Transverse colon (tissue), 4 donors: ENCODE measurements around the gene SYNE1. TPM values are rescaled to one million over a fixed set of nuclear protein-coding genes. Genes with fewer than 3 reads are reported as not detected.
"Not testable (repeated sequence)": the region's sequence is repeated elsewhere in the genome, so short reads cannot be mapped to it uniquely, and the experiment has no call there.

Source experiments
- DNase-seq: peaks from one replicate; pipeline ENCODE4 v3.0.0-alpha.2; 2019
- H3K27ac ChIP-seq, 4 donors: fragments of 200-600 bp; sonication (generic); 2 replicates each; pipeline ENCODE4 v1.5.1; 2016 to 2018; ENCODE audit warnings: inconsistent platforms in 4 of 4
- H3K27me3 ChIP-seq: fragments of 200-600 bp; sonication (generic); 2 replicates; pipeline ENCODE4 v1.5.1; 2017; ENCODE audit warnings: inconsistent platforms
- H3K36me3 ChIP-seq, 4 donors: fragments of 200-600 bp; sonication (generic); 2 replicates each; pipeline ENCODE4 v1.5.1; 2017 to 2019; ENCODE audit warnings: inconsistent platforms in 4 of 4
- H3K4me1 ChIP-seq, 4 donors: fragments of 200-600 bp; sonication (generic); 2 replicates each; pipeline ENCODE4 v1.5.1; 2017 to 2020; ENCODE audit warnings: inconsistent platforms in 4 of 4
- H3K4me3 ChIP-seq, 4 donors: fragments of 200-600 bp; sonication (generic); 1 replicate in 1 of 4; 2 replicates in 3 of 4; pipeline versions ENCODE4 v1.5.1 to v1.6.1; 2017 to 2019; ENCODE audit warnings: inconsistent platforms in 4 of 4
- H3K9me3 ChIP-seq, 2 donors: fragments of 200-600 bp; sonication (generic); 2 replicates each; pipeline ENCODE4 v1.5.1; 2017 to 2019; ENCODE audit warnings: inconsistent platforms in 2 of 2
- EP300 ChIP-seq: sonication (generic); formaldehyde crosslinking; IDR thresholded peaks from one replicate; pipeline ENCODE4 v1.6.1; 2017; ENCODE audit warnings: antibody characterized with exemption, low read depth
- POLR2A ChIP-seq: fragments of 450-650 bp; IDR thresholded peaks from one replicate; pipeline ENCODE4 v1.6.1; 2016; ENCODE audit warnings: antibody characterized with exemption, mild to moderate bottlenecking, moderate library complexity
- POLR2AphosphoS5 ChIP-seq, 3 donors: sonication (generic); formaldehyde crosslinking; IDR thresholded peaks; one replicate each; pipeline ENCODE4 v1.6.1; 2016; ENCODE audit warnings: antibody characterized with exemption in 3 of 3
- WGBS, 2 donors: methylation state at CpG; one replicate each; pipeline ENCODE4 v1.1.5; 2018; ENCODE audit warnings: low coverage in 1 of 2; 5-methylcytosine and 5-hydroxymethylcytosine counted together
- in situ Hi-C, 4 donors: fragments of 200-750 bp; cut with MboI; loops; one replicate each; pipeline versions ENCODE4 v1.15.0 to v1.15.1; 2017; ENCODE audit warnings: low sequenced_read_pairs in 3 of 4, low pct_ligation_motif_present in 1 of 4, low pct_unique_long_range_greater_than_20kb in 1 of 4
- intact Hi-C: fragments of 100-400 bp; cut with DNase I; formaldehyde crosslinking; loops from one replicate; pipeline ENCODE4 v1.15.1; 2023; ENCODE audit warnings: low total_unique reads
- total RNA-seq, 4 donors: library from RNA; depleted of rRNA; stranded (reverse); fragments of >200 nt; gene quantifications; one replicate each; pipeline ENCODE4 v1.1.0, GENCODE V29; 2016
- TF ChIP-seq, protein P1 (sequence below), 5 experiments: fragments of 200-600 bp in 3 of 5; fragments of 450-650 bp in 2 of 5; sonication (generic) in 3 of 5; IDR thresholded peaks; 1 replicate in 2 of 5; 2 replicates in 3 of 5; pipeline ENCODE4 v1.5.1; 2016 to 2017; ENCODE audit warnings: antibody characterized with exemption in 5 of 5, inconsistent platforms in 3 of 5, mild to moderate bottlenecking in 2 of 5, moderate library complexity in 1 of 5

Gene SYNE1
- total RNA-seq, 4 donors from 2014 or later = 31.4 to 87.2 (median 59.7) TPM

DNA sequence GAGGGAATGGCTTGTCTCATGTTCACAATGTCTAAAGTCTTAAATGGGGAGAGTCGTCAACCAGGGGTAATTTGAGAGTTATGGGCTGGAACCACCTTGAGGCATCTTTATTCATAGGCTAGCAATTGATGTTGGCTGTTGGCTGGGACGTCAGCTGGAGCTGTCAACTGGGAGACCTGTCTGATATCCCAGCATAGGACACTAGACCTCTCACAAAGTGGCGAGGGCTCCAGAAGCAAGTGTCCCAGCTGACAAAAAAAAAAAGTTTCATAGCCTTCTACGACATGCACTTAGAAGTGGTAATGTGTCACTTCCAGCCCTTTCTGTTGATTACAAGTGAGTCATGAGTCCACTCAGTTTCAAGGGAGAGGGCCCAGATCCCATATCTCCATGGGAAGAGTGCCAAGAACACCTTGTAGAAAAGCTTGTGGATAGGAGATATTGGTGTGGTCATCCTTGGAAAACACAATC lies 551.7 kb downstream of the SYNE1 start:
- Histone ChIP-seq H3K4me3 (no peak overlapping the region), H3K27ac (no peak overlapping the region), H3K27me3 (no peaks in the 10 kb centered on the region), H3K4me1 (no peaks in the 10 kb centered on the region), H3K9me3 (no peaks in the 10 kb centered on the region), H3K36me3 (no peaks in the 10 kb centered on the region)
- TF ChIP-seq EP300 (no peak), POLR2A (no peak), POLR2AphosphoS5 (IDR thresholded peaks at IDR 0.05) (no peak)
- TF ChIP-seq, protein P1, sequence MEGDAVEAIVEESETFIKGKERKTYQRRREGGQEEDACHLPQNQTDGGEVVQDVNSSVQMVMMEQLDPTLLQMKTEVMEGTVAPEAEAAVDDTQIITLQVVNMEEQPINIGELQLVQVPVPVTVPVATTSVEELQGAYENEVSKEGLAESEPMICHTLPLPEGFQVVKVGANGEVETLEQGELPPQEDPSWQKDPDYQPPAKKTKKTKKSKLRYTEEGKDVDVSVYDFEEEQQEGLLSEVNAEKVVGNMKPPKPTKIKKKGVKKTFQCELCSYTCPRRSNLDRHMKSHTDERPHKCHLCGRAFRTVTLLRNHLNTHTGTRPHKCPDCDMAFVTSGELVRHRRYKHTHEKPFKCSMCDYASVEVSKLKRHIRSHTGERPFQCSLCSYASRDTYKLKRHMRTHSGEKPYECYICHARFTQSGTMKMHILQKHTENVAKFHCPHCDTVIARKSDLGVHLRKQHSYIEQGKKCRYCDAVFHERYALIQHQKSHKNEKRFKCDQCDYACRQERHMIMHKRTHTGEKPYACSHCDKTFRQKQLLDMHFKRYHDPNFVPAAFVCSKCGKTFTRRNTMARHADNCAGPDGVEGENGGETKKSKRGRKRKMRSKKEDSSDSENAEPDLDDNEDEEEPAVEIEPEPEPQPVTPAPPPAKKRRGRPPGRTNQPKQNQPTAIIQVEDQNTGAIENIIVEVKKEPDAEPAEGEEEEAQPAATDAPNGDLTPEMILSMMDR (IDR thresholded peaks at IDR 0.05) = no peak
- intact Hi-C loops = no loop called here
- DNase-seq = no peak
- in situ Hi-C loops = no loop called here
- 63 to 65% methylated on average over 4 of the region's 4 CpGs for WGBS, 2 donors

DNA sequence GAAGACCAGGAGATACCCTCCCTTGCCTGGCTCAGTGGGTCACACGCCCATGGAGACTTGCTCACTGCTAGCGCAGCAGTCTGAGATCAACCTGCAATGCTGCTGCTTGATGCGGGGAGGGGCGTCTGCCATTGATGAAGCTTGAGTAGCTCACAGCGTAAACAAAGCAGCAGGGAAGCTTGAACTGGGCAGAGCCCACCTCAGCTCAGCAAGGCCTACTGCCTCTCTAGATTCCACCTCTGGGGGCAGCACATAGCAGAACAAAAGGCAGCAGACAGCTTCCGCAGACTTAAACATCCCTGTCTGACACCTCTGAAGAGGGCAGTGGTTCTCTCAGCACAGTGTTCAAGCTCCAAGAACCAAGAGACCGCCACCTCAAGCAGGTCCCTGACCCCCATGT lies 558.4 kb downstream of the SYNE1 start:
- 71% methylated on average over 4 of the region's 7 CpGs; no CpG with 5 or more reads in 1 of the 2 donors for WGBS, 2 donors
- intact Hi-C loops = no loop called here
- Histone ChIP-seq H3K4me3 (no peak overlapping the region), H3K36me3 (no peaks in the 10 kb centered on the region), H3K27me3 (no peaks in the 10 kb centered on the region), H3K27ac (no peak overlapping the region), H3K9me3 (peaks cover 0 to 8% of the 10 kb centered on the region in 2 donors), H3K4me1 (no peaks in the 10 kb centered on the region)
- in situ Hi-C loops = no loop called here
- TF ChIP-seq EP300 (no peak), POLR2AphosphoS5 (IDR thresholded peaks at IDR 0.05) (no peak), POLR2A (no peak)
- TF ChIP-seq, protein P1 (IDR thresholded peaks at IDR 0.05) = no peak
- no peak for DNase-seq

DNA sequence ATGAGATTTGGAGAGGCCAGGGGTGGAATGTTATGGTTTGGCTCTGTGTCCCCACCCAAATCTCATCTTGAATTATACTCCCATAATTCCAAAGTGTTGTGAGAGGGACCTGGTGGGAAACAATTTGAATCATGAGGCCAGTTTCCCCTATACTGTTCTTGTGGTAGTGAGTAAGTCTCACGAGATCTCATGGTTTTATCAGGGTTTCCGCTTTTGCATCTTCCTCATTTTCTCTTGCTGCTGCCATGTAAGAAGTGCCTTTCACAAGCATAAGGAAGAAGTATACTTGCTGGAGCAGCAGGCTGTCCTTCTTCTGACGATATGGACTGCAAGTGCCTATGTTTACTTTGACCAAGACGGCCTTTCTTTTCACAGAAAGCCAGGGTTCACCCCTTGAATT lies 559.2 kb downstream of the SYNE1 start:
- DNase-seq = no peak
- WGBS, 2 donors = 78 to 79% methylated on average over 4 of the region's 4 CpGs
- no peaks in the 10 kb centered on the region for H3K27me3 ChIP-seq
- TF ChIP-seq POLR2A = no peak
- TF ChIP-seq, protein P1 (IDR thresholded peaks at IDR 0.05) = no peak
- TF ChIP-seq POLR2AphosphoS5 (IDR thresholded peaks at IDR 0.05) = no peak
- TF ChIP-seq EP300 = no peak
- intact Hi-C loops (no loop called here), in situ Hi-C loops (no loop called here)
- no peak overlapping the region for H3K27ac ChIP-seq
- H3K36me3 ChIP-seq = no peaks in the 10 kb centered on the region
- no peak overlapping the region for H3K4me3 ChIP-seq
- peaks cover 0 to 8% of the 10 kb centered on the region in 2 donors for H3K9me3 ChIP-seq
- H3K4me1 ChIP-seq = no peaks in the 10 kb centered on the region

DNA sequence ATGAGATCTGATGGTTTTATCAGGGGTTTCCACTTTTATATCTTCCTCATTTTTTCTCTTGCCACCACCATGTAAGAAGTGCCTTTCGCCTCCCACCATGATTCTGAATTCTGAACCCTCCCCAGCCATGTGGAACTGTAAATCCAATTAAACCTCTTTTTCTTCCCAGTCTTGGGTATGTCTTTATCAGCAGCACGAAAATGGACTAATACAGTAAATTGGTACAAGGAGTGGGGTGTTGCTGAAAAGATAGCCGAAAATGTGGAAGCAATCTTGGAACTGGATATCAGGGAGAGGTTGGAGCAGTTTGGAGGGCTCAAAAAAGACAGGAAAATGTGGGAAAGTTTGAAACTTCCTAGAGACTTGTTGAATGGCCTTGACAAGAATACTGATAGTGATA lies 560.9 kb downstream of the SYNE1 start:
- 85% methylated on average over 3 of the region's 3 CpGs; no CpG with 5 or more reads in 1 of the 2 donors for WGBS, 2 donors
- H3K27me3 ChIP-seq, H3K36me3 ChIP-seq, H3K4me1 ChIP-seq, H3K4me3 ChIP-seq, intact Hi-C loops, H3K9me3 ChIP-seq, DNase-seq, in situ Hi-C loops, H3K27ac ChIP-seq: not testable (repeated sequence)

DNA sequence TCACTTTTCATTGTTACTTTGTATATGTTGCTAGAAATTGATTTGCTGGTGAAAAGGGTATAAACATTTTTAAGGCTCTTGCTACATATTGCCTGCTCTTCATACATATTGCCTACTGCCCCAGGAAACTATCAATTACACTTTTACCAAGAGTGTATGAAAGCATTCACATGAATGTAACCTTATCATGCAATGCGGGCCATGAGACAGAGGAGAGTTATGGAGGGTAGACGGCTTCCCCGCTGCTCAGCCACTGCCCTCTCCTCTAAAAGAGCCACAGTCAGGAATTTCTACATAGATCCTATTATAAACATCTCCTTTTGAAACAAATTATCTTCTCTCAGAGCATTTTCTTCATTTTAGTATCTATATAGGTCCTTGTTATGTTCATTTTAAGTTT lies 565.3 kb downstream of the SYNE1 start:
- H3K27me3 ChIP-seq = no peaks in the 10 kb centered on the region
- no peak for DNase-seq
- in situ Hi-C loops (no loop called here), intact Hi-C loops (no loop called here)
- H3K36me3 ChIP-seq = no peaks in the 10 kb centered on the region
- H3K9me3 ChIP-seq = peaks cover 0 to 8% of the 10 kb centered on the region in 2 donors
- TF ChIP-seq EP300 (no peak), POLR2AphosphoS5 (IDR thresholded peaks at IDR 0.05) (no peak), POLR2A (no peak)
- TF ChIP-seq, protein P1 (IDR thresholded peaks at IDR 0.05) = no peak
- H3K27ac ChIP-seq = no peak overlapping the region
- no peaks in the 10 kb centered on the region for H3K4me1 ChIP-seq
- 75 to 82% methylated on average over 3 of the region's 3 CpGs for WGBS, 2 donors
- H3K4me3 ChIP-seq = no peak overlapping the region
